HuH-7 (cell line): ENCODE measurements around the gene OSBPL7.

ENCODE experiments used
- DNase-seq: peaks from one replicate; pipeline ENCODE4 v3.0.0; 2011; ENCODE audit warnings: low spot score

OSBPL7 gene

GRCh38 chr17:47823519-47823918 is 1.9 kb upstream of the OSBPL7 start:
- no peak for DNase-seq

DNA sequence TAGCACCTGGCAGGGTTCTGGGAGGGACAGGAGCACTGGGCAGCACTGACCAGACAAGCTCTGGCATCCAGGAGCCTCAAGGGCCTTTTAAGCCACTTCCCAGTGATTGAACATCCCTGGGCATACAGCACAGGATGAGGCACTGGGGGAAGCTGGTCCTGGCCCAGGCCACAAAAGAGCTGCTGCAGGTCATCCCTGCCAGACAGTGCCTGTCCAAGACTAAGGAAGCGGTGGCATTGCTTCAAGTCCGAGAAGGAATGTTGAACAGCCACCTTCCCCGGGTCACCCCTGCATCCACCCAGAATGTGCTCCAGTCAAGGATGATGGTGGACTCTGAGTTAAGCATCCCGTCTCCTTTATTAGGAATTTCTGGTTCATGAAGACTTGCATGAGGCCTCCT is 1.2 kb upstream of the OSBPL7 start:
- no peak for DNase-seq

GRCh38 chr17:47821031-47821423 is 567 bp downstream of the OSBPL7 start:
- no peak for DNase-seq

DNA sequence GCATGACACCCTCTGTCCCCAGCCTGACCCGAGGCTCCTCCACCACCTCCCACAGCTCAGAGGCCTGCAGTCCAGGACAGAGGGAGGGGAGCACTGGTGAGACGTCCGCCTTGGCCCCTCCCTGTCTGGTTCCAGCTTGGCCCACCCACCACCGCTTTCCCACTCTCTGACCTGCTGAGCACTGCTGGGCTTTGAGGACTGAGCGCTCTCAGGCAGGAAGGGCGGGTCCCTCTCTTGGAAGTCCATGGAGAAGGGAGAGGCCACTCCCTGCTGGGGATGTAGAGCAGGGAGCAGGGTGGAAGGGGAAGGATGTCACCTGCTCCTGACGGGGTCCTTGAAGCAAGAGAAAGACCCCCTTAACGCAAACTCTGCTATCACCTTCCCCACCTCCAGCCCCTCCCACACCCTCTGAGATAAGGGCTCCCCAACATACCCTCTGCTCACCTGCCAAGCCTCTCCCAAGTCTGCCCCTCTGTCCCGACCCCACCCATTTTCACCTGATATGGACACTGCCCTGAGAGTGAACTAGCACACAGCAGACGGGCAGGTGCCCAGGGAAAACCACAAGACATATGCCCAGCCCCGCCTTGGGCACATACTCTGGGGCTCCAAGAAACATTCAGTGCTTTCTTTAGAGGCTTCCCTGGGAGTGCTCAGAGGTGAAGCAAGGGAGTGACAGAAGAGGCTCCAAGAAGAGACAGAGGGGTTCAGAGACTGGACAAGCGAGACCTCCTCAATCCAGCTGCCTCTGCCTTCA is 1.4 kb downstream of the OSBPL7 start:
- no peak for DNase-seq

GRCh38 chr17:47819475-47819874 is 2.1 kb downstream of the OSBPL7 start:
- DNase-seq: no peak

DNA sequence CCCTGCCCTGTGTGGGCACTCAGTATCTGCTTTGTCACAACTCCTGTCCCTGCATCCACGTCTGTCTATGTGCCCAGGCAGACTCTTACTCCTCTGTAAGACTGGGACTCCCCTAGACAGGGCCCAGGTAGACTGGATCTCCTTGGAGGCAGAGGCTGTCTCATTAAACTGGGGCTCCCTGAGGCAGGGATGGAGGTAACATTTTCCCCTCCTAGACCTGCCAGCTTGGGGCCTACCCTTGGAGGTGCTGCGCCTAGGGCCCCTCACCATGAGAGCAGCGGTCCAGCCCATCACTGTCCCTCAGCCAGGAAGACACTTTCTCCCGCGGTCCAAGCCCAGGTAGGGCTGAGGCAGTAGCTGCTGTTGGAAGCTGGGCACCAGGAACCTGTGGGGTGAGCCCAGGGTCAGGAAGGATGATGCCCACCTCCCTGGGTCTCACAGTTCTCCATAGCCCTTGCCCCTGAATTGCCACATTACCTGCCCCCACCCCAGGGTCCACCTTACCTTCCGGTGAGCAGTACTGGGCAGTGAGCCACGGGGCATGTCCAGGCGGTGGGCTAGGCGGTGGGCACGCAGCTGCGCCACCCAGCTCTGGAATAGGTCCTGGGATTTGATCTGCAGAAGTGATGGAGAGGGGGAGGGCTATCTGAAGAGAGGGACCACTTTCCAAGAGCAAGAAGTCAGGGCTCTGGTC is 3.4 kb downstream of the OSBPL7 start:
- DNase-seq: no peak

- DNase-seq: no peak
Measured at GRCh38 chr17:47816947-47817346, 4.6 kb downstream of the OSBPL7 start.

DNA sequence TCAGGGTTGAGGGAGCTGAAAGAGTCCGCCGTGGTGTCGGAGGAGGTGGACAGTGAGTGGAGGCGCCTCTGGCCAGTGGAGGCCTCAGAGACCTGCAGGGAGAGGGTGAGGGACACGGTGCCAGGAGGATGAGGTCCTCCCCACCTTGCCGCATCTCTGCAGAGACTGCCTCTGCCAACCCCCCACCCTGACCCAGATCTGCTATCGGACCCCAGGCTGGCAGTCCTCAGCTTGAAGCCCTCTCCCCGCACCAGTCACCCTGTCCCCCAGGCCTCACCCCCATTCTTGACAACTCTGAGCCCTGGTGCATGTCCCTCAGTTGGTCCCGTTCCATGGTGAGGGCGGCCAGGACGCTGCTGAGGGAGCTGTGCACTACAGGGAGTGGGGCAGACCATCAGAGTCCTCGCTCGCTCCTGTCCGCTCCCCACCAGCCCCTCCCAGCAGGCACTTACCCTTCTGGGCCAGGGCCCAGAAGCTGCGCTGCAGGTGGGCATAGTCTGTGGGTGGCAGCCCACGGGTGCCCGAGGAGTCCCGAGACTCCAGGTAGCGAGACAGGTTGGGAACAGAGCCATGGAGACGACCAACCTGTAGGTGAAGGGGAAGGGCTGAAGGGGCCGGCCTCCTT is 5.4 kb downstream of the OSBPL7 start:
- no peak for DNase-seq

- DNase-seq: no peak
Measured at GRCh38 chr17:47815106-47815918, 6.3 kb downstream of the OSBPL7 start.

DNA sequence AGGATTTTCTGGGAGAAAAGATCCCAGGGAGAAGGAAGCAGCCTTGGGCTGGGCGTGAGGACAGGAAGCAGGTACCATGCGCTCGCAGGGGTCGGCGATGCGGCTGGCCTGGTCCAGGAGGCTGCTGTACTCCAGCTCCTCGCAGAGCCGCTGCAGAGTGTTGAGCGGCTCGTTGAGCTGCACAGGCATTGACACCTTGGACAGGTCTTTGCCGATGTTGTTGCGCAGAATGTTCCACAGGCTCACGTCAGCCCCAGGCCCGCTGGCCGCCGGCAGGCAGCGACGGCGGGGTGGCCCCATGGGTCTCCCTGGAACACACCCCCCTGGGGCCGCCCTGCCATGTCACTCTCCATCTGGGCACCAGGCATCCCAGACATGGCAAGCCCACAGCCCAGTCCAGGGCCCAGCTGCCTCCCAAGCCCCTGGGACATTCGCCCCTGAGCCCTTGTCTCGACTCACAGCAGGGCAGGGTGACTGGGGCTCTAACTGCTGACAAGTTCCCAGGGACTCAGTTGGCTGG is 8.0 kb downstream of the OSBPL7 start:
- no peak for DNase-seq

DNA sequence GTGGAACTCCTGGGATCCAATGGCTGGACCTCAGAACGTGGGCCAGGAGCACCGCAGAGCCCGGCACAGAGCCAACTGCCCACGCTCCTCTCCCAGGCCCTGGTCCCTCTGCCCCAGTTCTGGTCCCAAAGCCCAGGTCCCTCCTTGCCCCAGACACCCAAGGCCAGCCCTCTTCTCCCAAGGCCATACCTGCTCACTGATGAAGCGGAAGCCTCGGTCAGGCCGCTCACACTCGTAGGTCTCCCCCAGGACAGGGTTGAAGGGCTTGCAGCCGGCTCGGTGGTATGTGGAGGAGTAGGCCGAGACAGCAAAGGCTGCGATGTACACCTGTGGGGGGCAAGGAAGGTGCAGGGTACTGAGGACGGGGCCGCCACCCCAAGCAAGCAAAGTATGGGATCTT is 8.5 kb downstream of the OSBPL7 start:
- DNase-seq: no peak

- no peak for DNase-seq
Measured at GRCh38 chr17:47812146-47812920, 9.3 kb downstream of the OSBPL7 start.

GRCh38 chr17:47811709-47812108 is 9.9 kb downstream of the OSBPL7 start:
- no peak for DNase-seq

- DNase-seq: no peak
Measured at GRCh38 chr17:47810901-47811635, 10.5 kb downstream of the OSBPL7 start.

GRCh38 chr17:47810200-47810821 is 11.3 kb downstream of the OSBPL7 start:
- peak; percentile 55 for DNase-seq

DNA sequence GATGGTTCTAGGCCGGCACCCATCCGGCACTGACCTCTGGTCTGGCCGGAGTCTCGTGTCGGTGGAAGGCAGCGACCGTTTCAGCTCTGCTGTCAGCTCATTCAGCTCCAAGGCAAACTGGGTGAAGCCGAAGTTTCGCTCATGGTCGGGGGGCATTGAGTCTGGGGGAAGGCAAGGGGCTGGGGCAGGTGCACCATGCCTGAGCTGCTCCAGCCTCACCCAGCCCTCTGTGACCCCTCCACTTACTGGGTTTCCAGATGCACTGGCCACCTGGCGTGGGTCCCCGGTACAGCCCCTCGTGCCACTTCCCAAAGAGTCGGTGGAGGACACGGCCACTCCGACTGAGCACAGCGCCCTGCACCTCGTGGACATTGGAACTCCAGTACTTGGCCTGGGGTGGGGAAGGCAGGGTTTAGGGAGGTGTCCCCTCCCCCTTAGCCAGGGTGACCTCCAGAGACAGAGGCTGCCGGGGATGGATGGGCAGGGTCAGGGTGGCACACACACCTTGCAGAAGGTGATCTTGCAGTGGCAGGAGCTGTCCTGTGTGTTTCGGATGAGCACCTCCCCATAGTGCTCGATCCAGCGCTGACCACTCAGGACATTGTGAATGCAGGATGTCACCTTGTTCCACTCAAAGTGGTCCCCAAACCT is 12.6 kb downstream of the OSBPL7 start:
- no peak for DNase-seq

DNA sequence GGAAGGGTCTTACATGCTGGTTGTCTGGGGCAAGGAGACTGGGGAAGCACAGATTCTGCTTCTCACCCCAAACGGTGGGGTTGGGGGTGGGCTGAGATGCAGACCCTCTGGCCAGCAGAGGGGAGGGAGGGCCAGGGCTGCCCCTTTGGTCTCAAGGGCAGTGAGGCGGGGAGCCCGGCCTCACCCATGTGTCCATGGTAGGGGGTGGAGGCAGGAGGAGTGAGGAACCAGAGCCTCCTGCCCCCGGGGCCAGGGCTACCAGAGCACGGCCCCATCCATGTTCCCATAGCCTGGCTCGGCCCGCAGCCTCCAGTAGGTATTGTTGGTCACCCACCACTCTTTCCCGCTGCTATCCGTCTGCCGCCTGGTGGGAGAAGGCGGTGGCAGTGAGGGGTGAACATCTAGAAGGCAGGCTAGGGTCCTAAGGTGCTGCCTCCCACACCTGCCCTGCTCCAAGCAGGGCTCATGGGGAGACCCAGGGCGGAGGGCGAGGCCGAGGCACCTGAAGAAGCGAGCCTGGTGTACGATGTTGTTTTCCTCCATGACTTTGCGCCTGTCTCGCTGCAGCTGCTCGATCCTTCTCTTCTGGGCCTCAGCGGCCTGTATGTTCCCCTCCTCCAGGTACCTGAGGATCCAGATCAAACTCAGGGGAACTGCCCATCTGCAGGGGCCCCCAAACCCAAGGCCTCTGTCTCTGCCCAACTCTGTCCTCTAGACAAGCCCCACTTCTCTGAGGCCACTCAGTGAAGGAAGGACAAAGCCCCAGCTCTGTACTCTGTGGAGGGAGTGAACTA is 13.4 kb downstream of the OSBPL7 start:
- DNase-seq: no peak

GRCh38 chr17:47807421-47807820 is 14.2 kb downstream of the OSBPL7 start:
- no peak for DNase-seq

- DNase-seq: no peak
Measured at GRCh38 chr17:47806913-47807255, 14.7 kb downstream of the OSBPL7 start.
